HG03342 (cell line): Measurements from ENCODE around the gene ANXA8.

ENCODE experiments used
- ATAC-seq: cut with Tn5 transposase; IDR thresholded peaks from one replicate; pipeline ENCODE4 v1.9.1; 2021; ENCODE audit warnings: mild to moderate bottlenecking, moderate library complexity; ENCODE audit not compliant: unreplicated experiment

Gene ANXA8

DNA sequence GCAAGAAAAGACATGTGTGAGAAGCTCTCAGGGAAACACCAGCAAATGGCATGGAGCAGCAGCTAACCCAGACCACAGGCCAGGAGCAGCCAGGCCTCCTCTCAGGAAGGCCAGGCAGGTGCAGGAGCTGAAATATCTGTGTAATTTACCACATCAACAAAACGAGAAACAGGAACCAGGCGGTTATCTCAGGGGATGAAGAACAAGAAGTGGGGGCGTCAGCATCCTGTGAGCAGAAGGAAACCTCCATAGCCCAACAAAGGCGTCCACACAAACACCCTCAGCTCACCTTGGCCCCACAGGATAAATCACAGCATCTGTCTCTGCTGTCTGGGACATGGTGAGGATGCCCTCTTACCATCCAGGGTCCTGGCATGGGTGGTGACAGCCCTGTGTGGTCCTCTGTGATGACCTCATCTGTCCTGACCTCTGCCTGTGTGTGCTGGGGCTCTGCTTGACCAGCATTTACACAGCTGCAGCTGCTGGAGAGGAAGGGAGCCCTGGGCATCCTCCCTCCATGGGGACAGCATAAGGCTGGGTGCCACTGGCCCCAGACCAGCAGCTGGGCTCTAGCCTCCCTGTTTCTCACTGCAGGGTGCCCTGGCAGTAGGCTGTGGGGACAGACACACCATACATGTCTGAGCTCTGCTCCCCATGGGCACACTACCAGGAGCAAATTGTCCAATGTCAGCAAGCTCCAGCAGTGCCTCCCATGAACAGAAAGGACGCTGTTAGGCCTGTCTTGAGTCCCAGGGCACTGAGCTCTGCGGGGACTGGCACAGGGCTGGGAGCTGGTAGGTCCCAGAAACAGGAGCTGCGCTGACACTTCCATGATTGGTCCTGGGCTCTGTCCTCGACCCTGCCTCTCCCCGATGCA lies 34.6 kb downstream of the ANXA8 start:
- ATAC-seq, result no peak

DNA sequence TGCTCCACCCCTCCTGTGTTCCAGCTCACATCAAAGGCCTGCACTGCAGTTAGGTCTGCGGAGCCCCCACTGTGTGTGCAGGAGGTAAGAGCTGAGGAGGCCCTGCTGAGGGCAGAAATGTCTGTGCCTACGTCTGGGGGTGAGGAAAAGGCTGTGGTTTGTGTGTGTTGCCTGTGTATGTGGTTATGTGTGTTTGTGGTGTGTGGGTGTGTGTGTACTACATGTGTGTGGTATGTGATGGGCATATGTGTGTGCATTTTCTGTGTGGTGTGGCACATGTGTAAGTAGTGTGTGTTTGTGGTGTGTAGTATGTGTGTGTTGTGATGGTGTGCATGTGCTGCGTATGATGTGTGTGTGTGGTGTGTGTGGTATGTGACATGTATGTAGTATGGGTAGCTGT lies 36.2 kb downstream of the ANXA8 start:
- no peak for ATAC-seq

- no peak for ATAC-seq
Measured at GRCh38 chr10:47447209-47447608, 36.7 kb downstream of the ANXA8 start.

- ATAC-seq, result no peak
Measured at GRCh38 chr10:47445720-47446119, 38.2 kb downstream of the ANXA8 start.

- no peak for ATAC-seq
Measured at GRCh38 chr10:47444047-47444446, 39.9 kb downstream of the ANXA8 start.

GRCh38 chr10:47443145-47443544 lies 40.8 kb downstream of the ANXA8 start:
- ATAC-seq, result no peak

GRCh38 chr10:47442351-47442750 lies 41.6 kb downstream of the ANXA8 start:
- ATAC-seq, result no peak

GRCh38 chr10:47441938-47442337 lies 42.0 kb downstream of the ANXA8 start:
- ATAC-seq, result no peak

GRCh38 chr10:47440207-47440606 lies 43.7 kb downstream of the ANXA8 start:
- no peak for ATAC-seq

DNA sequence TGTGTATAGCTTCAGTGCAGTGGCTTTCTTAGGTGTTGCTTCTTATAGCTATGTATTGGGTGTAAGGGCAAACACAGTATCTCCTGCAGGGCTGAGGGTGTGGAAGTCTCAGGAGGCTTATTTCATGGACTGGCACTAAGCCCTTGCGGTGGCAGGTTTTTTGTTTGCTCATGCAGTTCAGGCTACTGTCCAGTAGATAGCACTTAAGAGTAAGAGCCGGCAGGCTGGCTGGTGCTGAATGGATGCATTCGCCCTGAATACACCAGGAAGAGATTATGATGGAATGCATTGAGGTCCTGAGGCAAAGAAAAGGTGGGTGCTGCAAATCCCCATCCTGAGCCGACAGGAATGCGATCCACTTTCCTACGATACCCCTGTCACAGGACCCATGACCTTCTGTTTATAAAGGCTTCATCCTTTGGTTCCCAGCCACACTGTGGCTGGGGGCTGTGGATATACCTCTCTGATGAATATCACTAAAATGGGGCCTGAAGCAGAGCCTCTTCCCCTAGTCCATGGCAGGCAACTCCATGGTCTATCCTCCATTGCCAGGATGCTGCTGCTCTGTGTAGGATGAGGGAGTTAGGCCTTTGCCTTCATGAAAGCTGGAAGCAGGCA lies 44.9 kb downstream of the ANXA8 start:
- no peak for ATAC-seq

GRCh38 chr10:47435081-47435480 lies 48.8 kb downstream of the ANXA8 start:
- no peak for ATAC-seq

GRCh38 chr10:47425813-47426419 lies 58.0 kb downstream of the ANXA8 start:
- no peak for ATAC-seq

DNA sequence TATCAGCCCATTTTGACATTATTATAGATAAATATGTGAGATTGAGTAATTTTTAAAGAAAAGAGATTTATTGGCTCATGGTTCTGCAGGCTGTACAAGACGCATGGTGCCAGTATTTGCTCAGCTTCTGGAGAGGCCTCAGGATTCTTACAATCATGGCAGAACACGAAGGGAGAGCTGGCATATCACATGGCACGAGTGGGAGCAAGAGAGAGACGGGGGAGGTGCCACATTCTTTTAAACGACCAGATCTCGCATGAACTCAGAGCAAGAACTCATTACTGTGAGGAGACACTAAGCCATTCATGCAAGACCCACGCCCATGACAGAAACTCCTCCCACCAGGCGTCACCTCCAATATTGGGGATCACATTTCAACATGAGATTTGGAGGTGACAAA lies 59.7 kb downstream of the ANXA8 start:
- ATAC-seq, result no peak

DNA sequence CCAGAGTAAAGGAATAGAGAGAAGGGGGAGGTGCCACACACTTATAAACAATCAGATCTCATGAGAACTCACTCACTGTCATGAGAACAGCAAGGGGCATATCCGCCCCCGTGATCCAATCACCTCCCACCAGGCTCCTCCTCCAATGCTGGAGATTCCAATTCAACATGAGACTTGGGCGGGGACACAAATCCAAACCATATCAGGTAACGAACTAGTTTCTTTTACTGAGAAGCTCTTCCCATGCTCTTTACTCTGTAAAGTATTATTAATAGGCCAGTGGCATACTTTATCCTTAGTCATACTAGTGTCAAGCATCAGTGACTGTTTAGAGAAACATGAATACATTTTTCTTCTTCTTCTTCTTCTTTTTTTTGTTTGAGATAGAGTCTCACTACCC lies 60.4 kb downstream of the ANXA8 start:
- no peak for ATAC-seq

DNA sequence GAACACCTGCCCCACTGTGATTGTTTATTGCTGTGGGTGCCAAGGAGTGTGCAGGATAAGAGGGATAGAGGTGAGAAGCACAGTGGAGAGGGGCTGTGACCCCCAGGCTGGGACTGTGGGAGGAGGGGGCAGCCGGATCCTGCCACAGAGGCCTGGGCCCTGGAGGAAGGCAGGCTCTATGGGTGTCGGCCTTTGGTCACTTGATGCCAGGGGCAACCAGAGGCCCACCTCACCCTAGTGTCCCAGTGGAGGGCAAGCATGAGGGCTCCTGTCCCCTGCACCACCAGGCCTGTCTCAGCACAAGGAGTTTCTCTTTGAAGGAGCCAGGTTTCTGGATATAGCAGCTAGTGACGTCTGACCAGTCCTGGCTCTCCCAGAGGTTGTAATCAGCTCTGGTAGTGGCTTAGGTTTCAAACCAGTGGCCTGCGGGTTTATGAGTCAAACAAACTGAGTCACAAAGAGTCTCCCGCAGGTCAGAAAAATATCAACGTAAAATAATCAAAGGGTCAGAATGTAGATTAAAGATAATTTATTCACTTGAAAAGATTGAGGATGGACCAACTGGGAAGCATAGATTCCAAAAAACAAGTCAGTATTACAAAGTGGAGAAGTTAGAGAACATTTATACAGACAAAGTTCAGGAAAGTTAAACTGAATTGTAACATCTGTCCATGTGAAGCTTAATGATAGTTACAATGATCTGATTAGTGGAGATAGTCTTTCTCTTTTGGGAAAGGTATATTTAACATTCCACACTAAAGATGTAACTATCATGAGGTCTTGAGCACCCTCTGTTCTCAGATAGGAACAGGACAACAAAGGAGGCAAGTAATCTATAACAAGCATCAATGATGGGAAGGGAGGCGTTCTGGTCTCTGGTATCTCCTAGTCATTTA lies 62.6 kb downstream of the ANXA8 start:
- ATAC-seq, result no peak

- ATAC-seq, result no peak
Measured at GRCh38 chr10:47420305-47421056, 63.4 kb downstream of the ANXA8 start.

DNA sequence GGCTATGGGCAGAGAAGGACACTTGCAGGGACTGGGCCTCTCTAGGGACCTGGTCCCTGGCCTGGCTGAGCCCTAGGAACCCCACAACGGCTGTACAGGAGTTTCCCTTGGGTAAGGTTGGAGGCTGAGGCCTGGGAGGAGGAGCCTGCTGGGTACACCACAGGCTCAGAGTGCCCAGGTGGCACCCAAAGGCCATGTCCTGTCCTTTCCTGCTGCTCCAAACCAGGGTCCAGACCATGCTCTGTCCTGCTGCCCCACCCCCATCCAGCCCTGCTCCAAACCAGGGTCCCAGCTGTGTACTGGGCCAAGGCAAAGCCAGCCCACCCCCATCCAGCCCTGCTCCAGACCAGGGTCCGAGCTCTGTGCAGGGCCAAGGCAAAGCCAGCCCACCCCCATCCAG lies 64.5 kb downstream of the ANXA8 start:
- no peak for ATAC-seq

GRCh38 chr10:47418966-47419365 lies 64.9 kb downstream of the ANXA8 start:
- ATAC-seq, result no peak

DNA sequence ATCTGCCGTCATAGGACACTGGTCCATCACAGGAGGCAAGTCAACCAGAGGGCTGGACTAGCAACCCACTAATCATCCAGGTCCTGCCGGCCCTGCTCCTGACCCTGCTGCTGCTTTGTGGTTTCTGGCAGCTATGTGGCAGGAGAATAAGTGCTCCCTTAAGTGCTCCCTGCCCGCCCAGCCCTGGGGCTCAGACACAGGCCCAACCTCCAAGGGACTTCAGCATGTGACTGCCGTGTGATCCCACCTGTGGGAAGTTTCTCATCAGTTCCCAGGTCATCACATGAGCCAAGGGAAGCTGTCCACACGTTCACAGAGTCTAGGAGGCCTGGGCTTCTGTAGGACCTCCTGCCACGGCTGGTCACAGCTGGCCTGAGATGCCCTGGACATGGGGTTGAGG lies 65.6 kb downstream of the ANXA8 start:
- ATAC-seq, result no peak
